NCI-H460 (cell line): ENCODE data around the gene UBAC2. TPM values are rescaled to one million over a fixed set of nuclear protein-coding genes. Genes with fewer than 3 reads are reported as not detected.

ENCODE experiments used
- DNase-seq: peaks from one replicate; pipeline ENCODE4 v3.0.0-alpha.2; 2016; ENCODE audit warnings: low read depth; ENCODE audit errors: extremely low read depth
- total RNA-seq: library from RNA; depleted of rRNA; stranded (reverse); fragments of >200 nt; shearing (Covaris generic); gene quantifications from 2 replicates; pipeline ENCODE4 v1.2.3, GENCODE V29; 2014

The UBAC2 gene
- total RNA-seq, 1 experiment from 2014 or later: 41.9 TPM

- no peak for DNase-seq
These were observed 128.8 kb downstream of the UBAC2 start for GRCh38 chr13:99329477-99329876.

DNA sequence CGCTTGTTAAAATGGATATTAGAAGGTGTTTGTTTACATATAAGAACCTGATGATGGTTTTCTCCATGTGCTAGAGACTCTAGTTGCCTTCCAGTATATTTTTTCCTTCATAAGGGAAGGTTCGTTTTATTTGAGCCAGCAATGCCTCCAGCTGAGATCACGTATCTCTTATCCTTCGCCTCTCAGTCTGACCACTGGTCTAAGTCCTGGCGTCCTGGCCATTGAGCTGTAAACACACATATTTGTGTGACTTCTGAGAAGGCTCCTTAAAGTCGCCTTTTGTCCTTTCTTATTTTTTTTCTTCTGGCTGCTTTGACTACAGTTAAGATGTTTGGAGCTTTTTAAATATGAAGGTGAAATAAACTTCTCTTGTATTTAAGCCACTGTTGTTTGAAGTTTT lies 130.3 kb downstream of the UBAC2 start:
- DNase-seq: no peak

GRCh38 chr13:99331881-99332293 lies 131.2 kb downstream of the UBAC2 start:
- no peak for DNase-seq

DNA sequence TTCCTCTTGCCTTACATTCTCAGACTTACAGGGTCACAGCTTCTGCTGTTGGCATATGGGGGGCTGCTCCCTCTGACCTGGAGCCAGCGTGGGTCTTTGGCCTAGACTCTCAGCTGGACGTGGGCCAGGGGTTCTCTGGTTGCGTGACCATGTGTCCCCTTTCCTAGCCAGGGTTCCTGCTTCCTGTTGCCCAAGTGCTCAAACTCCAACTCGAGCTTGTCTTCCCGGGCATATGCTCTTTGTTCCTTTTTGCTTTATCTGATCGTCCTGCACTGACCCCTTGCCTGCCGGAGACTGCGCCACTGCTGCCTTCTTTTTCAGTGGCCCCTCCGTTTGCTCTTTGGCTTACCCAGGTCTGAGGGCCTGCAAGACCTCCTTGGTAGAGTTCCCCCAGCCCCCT lies 131.8 kb downstream of the UBAC2 start:
- DNase-seq: no peak

DNA sequence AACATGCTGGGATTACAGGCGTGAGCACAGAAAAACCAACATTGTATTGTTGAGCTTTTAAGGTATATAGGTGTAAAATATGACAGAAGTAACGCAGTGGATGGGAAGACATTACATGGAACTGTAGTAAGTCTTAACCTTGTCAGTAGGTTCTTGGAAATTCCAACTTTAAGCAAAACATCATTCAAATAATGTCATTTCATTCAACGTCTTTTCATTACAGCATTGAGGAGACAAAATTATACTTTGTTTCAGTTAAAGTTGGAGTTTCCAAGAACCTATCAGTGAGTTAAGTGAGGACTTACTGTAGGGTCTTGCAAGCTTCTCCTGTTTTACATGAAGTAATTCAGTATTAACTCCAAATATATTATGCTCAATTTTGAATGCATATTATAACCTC lies 133.6 kb downstream of the UBAC2 start:
- no peak for DNase-seq

DNA sequence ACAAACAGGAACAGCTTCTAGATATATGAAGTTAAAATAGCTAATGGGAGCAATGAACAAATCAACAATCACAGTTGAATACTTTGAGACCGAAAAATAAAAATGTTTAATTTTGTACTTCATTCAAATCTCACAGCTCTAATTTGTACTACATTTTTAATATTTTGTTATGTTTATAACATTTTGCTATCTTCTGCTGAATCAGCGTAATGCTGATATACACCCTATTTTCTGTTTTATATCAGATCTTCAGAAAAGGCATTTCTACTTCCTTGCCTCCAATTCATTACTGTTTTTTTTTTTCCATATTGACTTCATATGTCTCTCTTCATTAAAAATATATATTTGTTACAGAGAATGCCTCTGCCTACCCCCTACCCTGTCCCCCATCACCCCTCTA lies 134.4 kb downstream of the UBAC2 start:
- no peak for DNase-seq

DNA sequence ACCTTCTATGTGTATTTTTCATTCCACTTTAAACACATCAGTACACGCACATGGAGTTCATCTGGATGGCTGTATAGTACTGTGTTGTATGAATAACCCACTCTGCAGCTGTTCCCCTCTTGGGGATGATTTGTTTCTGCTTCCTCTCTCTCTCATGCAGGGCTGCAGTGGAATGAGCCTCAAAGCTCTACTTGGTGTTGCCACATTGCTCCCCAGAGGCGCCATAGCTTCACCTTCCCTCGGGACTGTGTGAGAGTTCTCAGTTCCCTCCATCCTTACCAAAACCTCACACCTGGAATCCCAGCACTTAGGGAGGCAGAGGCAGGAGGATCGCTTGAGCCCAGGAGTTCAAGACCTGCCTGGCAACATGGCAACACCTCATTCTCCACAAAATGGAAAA lies 134.9 kb downstream of the UBAC2 start:
- no peak for DNase-seq

- DNase-seq: no peak
These were observed 138.6 kb downstream of the UBAC2 start for GRCh38 chr13:99339230-99339721.

DNA sequence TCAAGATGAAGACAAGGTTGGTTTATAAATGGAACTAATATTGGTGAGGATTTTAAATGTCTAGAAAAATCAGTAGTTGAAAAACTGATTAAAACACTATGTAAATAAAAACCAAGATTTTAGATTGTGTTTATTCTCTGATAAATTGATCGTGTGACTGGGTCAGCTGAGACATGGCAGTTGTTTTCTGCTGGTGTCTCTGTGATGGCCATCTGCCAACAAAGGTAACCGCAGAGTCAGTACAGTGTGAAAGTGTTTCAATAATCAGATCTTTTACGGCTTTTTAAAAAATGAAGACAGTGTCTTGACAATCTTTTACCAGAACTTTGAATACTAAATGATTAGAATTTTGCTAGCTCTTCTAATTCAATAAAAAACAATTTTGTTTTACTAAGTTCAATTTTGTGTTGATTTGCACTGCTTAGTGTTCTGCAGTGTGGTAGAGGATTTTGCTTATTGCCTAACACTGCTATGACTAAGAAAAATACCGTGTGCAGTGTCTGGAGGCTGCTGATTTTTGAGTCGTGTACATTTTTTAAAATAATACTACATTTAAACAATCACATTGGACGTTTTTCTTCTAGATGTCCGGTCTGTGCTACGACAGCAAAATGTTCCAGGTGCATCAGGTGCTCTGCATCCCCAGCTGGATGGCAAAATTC lies 139.2 kb downstream of the UBAC2 start:
- DNase-seq: no peak

DNA sequence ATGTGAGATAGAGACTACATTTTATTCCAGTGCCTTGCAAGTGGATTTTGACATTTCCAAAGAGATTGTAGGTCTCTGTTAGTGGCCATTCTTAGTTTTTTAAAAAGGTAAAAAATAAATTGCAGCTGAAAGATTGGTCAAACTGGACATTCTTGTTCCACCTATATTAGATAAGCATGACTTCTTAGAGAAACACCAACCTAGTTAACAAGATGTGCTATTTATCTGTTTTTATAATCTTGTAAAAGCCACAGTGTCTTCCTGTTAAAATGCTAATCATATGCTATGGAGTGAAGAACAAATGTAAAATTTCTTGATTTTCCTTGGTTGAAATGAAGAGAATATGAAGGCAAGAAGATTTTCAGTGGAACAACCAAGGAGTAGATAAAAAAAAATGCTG lies 140.0 kb downstream of the UBAC2 start:
- DNase-seq: no peak

DNA sequence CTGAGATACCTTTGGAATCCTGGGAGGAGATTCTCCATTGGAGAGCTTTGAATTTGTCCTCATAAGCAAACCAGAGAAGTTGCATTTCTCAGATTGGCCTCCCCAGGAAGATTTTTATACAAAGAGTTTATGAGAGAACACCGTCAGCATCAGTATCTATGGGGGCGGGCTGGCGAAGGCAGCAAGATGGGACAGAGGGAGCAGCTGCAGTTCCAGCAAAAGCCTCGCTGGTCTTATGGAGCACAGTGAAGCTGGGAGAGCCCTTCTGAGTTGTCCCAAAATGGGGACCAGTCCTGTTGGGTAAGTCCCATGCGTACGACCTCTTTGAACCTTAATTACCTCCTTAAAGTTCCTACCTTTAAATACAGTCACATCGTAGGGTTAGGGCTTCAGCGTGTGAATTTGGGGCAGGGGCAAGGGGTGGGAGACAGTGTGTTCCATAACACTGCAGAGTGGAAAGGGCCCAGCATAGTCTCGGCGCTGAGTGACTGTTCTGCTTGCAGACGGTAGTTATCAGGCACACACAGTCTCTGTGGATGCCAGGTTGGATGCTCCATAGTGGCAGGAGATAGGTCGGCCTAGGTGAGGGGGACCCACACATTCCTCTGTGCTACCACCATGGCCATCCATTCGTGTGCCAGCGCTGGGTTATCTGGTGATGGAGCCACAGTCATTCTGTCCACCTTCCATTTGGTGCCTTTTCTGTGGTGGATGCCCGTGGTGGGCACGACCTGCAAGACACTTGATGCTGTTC lies 141.5 kb downstream of the UBAC2 start:
- no peak for DNase-seq

DNA sequence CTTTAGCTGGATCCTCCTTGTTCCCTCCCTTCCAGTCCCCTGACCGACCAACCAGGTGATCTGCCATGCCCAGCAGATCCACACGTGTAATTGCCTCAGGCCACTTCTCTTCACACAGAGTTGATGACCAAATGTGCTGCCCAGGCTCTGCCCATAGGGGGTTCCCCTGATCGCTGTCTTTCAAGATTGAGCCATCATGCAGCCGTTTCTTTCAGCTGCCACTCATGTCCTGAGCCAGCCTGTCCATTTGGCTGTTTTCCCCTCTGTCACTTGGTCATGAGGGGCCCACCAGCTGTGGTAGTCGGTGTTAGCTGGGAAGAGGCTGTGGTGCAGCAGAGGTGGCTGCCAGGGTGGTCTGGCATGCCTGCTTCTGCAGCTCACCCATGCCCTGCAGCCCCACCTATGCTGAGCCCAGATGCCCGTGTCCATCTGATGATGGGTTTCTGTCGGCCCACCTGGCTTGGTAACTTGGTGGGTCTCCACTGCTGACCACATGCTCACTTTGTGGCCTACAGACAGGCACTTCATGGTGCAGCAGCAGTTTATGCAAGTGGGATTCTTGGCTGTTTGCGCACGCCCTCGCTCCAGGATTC lies 142.2 kb downstream of the UBAC2 start:
- no peak for DNase-seq

GRCh38 chr13:99344610-99345208 lies 144.1 kb downstream of the UBAC2 start:
- no peak for DNase-seq

DNA sequence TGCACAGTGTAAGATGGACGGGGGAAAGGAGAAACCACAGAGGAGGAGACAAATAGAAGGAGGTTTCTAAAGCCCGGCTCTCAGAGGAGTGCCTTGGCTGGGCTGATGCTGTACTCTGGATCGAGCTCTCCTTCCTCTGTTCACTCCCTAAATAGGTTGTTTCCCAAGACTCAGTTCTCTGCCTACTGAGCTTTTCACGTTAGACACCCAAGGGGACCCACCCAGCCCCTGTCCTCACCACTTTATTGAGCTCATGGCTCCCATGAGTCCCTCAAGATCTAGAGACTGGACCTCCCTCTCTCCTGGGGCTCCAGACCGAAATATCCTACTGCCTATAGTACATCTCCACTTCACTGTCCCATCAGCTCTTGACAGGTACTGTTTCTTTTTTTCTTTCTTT lies 144.7 kb downstream of the UBAC2 start:
- DNase-seq: no peak

DNA sequence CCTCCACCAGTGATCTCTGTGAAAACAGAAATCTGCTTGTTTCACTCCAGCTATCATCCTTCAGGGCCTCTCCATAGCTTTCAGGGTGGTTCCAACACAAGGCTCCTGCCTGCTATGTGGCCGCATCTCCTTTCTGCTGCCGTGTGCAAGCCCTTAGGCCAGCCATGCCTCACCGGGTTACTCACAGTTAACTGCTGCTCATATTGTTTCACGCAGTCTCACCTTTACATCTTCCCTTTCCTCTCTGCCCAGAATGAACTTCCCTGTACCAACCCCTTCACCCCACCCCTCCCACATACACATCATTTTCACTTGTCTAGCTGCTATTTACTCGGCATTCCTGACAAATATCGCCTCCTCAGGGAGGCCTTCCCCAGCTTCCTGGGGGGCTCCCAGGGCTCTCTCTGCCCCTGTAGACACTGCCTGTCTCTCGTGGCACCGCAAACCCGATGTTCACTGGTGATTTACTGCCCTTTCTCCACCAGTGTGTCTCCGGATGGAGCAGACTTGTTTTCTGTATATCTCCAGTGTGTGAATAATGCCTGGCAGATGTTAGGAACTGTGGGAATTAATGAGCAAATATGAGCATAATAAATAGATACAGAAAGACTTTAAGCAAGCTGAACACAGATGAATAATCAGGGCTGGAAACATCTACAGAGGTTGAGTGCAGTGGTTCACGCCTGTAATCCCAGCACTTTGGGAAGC lies 145.8 kb downstream of the UBAC2 start:
- no peak for DNase-seq

DNA sequence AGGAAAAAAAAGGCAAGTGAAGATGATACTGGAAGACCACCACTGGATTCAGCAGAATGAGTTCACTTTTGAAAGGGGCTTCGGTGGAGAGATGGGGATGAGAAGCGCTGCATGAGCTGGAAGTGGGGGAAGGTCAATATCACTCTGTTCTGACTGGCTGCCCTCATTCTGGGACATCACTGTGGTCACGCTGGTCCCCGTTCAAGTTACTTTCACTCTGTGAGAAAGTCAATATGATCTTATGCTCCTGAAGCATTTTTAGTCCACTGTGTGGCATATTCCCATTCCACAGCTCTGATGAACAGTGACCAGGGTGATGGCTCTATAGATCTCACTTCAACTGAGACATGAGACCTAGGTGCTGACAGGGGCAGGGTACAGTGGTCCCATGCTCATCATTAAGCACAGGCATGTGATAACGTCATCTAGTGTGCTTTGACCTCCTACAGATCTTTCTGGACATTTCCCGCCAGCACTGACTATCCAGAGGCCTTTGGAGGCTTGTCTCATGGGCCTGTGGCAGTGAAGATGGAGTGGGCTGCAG lies 146.8 kb downstream of the UBAC2 start:
- DNase-seq: no peak

- DNase-seq: no peak
These were observed 147.3 kb downstream of the UBAC2 start for GRCh38 chr13:99347911-99348451.

GRCh38 chr13:99350191-99350590 lies 149.5 kb downstream of the UBAC2 start:
- no peak for DNase-seq

DNA sequence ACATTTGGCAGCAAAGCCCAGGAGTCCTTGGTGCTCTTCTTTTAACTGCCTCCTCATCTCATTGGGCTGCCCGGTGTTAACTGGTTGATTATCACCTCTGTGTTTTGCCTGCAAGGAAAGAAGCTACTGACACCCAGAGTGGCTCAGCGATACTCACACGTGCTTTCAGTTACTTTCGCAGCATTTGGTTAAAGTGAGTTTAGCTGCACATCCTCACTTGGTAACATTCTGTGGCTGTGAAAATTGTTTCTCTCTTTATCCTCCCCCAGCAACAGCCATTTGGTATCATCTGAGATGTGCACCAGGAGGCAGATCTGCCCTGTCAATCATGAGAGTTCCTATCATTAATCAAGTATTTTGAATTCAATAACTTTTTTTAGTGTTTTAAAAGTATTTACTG lies 151.1 kb downstream of the UBAC2 start:
- no peak for DNase-seq
